NCI-H82 treated with DMSO at 0.1 percent for 48 hours (cell line): ENCODE data around the gene TCEANC2.
"Not testable (repeated sequence)": the region's sequence is repeated elsewhere in the genome, so short reads cannot be mapped to it uniquely, and the experiment has no call there.

Experiments
- DNase-seq: peaks from one replicate; lab custom pipeline; 2025; ENCODE audit not compliant: unreplicated experiment; lab: John Stamatoyannopoulos, UW

The TCEANC2 gene

DNA sequence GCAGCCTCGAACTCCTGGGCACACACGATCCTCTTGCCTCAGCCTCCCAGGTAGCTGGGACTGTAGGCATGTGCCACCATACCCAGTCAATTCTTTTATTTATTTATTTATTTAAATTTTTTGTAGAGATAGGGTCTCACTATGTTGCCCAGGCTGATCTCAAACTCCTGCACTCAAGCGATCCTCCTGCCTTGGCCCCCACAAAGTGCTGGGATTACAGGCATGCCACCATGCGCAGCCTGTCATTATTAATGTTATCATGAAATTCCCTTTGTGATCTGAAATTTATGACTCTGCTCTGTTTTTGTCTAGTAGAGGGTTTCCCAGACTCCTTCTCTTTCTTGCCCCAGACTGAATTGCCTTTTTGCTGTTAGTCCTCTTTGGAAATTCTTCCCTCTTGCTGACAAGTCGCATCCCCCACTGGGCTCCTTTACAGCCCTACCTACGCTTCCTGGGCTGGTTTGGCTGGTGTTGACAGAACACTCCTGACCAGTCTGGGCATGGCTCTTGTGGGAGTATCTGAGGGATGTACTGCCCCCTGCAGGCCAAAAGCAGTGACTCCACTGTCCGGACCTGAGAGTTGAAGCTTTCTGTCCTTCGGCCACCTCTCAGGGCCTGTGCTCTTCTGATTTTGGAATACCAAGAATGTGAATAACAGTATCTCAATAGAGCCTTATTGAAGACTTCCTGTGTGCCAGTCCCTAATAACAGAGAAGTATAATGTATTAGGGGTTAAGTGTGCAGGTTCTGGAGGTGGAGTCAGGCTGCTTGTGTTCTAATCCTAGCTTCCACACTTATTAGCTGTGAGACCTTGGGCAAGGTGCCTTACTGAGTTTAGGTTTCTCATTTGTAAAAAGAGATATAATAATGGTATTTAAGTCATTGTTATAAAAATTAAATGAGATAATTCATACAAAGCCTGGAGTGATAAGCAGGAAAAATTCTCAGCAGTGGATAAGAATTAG lies 28.2 kb downstream of the TCEANC2 start:
- peak; percentile 58 for DNase-seq

DNA sequence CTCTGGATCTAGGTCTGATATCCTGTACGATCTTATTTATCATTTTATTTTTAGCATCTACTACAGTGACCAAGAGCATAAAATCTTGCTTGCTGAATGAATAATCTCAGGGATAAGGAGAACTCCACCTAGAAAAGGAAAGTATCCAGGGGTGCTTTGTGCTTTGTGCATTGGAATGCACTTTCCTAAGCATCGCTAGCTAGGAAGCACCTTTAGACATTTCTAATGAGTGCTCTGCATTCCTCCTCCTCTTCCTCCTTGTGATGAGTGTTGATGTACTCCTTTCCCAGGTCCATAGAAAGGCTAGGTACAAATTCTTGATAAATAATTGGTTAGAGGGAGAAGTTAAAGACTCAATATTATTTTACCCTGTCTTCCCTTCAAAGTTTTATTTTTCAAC lies 31.4 kb downstream of the TCEANC2 start:
- DNase-seq, result no peak

DNA sequence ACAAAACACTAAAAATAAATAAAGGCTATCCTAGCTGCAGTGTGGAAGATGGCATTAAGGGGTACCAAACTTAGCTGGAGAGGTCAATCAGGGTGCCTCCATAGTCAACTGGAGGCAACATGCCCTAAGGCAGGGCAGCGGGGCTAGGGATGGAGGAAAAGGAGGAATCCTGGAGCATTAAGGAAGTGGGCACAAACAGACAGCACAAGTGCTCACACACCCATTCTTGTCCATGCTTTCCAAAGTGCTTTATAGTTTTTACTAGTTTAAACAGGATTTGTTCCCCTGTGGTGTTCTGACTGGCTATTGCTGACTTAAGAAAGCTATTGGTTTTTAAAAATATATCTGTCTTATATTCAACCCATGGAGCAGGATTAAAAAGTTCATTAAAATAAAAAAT lies 33.3 kb downstream of the TCEANC2 start:
- no peak for DNase-seq

DNA sequence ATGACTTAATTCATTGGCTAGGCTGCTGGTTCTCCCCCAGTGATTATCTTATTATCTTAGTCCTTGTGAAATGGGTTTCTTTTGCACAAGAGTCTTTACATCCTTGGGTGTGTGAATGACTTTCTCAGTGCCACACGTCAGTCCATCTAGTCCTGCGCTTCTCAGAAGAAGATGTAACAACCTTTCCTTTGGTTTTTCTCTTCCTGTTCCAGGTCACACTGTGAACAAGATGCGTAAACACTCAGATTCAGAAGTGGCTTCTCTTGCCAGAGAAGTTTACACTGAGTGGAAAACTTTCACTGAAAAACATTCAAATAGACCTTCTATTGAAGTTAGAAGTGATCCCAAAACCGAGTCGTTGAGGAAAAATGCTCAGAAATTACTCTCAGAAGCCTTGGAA lies 35.0 kb downstream of the TCEANC2 start:
- DNase-seq, result no peak

DNA sequence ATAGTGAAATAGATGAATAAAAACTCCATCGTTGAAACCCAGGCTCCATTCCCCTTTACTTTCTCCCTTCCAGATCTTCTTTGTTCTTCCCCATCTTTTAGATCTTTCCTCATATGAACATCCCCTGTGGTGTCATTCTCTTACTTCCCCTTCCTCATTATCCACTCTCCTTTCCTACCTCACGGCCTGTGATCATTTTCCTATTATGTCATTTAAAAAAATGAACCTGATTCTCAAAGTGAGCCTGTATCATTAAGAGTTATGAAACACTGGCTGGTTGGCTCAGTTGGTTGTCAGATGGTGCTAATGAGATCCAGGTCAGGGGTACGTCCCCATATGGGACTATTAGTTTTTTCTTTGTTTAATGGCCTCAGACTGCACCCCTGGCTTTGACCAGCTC lies 38.3 kb downstream of the TCEANC2 start:
- DNase-seq, result no peak

DNA sequence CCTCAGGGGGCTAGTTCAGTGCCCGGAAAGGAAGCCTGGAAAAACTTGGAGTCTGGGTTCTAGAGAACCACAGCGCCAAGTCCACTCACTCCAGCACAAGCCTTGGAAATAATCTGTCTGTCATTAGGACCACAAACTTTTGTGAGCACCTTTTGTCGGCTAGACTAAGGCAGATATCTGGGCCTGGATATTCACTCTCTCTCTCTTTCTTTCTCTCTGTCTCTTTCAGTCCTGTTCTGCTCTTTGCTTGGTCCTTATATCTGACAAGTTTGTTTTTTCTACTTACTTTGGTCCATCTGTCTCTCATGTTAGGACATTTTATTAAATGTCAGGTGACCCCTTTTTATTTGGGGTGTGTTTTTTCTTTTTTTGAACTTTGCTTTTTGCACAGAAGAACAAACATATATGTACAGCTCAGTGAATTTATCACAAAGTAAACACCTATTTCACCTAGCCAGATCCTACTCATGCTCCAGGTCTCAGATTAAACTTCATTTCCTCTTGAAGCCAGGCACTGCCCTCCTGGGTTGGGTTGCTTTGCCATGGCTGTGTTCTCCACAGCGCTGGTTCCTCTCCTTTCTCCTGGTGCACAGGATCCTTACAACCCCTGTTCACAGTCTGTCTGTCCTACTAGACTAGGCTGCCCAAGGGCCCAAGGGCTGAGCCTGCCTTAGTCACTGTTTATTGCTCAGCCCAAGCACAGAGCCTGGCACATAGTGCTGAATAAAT lies 40.8 kb downstream of the TCEANC2 start:
- no peak for DNase-seq

DNA sequence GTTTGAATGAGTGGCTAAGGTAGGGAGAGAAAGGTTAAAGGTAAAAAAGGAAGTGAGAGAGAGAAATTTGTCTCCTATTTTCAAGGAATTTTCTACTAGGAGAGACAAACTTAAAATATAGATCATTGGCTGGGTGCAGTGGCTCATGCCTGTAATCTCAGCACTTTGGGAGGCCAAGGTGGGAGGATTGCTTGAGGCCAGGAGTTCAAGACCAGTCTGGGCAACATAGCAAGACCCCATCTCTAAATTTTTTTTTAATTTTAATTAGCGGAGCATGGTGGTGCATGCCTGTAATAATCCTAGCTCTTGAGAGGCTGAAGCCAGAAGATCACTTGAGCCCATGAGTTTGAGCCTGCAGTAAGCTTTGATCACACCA lies 41.3 kb downstream of the TCEANC2 start:
- DNase-seq, result not testable (repeated sequence)

DNA sequence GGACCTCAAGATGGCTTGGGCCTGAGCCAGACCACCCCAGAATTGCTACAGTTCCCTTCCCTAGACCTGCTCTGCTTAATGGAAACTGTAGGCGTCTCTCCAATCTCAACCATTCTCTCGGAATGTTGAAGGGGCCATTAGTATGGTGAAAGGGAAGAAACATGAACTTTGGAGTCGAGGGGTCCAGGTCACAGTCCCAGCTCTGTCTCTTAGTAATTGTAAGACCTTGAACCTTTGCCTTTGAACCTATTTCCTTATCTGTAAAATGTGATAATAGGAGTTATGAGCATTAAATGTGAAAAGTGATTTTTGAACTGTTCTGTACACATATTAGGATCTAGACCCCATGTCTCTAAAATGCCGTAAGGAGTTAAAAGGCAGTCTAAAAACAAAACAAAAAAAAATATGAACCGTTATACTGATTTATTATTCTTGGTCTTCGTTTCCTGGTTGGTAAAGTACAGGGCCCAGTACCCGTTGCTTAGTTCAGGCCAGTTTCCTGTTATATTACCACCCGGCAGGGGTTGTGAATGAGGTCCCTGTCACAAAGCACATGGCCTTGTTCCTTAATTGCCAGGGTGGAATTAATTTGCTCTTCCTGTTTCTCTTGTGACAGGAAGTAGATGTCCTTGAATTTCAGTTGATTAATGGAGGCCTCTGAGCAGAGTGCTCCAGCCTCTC lies 42.3 kb downstream of the TCEANC2 start:
- DNase-seq, result no peak

DNA sequence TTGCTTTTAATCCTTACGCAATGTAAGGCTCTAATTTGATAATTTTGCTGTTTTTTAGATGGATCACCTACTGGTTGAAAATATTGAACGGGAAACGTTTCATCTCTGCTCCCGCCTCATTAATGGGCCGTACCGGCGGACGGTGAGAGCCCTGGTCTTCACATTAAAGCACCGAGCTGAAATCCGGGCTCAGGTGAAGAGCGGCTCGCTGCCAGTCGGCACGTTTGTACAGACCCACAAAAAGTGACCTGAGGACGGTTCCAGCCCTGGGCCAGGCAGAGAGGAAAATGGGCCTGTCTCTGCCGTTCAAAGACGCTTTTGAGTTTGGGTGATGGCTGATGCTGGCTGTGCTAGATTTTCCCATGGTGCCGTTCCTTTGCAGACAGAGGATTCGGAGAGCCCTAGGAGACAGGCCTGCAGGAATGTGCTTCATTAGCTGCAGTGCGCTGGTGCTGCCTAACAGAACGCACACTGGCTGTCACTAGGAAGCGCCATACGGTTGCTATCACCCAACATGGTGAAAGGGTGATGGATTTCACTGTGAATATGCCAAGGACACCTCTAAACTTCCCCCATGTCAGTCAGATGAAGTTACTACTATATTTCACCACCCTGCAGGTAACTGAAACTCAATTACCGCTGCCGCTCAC lies 42.9 kb downstream of the TCEANC2 start:
- DNase-seq, result no peak

DNA sequence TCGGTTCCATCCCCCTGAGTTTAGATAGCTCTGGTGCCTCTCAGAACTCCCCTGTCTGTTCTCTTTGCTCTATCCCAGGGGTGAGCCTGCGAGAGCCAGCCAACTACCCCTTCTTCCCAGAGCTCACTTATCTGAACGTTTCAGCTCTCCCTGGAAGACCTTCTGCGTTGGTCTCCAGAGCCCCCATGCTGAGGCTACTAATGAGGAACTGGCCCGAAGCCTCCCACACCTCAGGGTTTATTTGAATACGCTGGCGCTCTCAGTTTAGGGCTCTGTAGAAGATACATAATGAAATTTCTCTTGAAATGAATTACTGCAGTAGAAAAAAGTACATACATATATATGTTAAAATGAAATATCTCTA lies 43.5 kb downstream of the TCEANC2 start:
- no peak for DNase-seq

DNA sequence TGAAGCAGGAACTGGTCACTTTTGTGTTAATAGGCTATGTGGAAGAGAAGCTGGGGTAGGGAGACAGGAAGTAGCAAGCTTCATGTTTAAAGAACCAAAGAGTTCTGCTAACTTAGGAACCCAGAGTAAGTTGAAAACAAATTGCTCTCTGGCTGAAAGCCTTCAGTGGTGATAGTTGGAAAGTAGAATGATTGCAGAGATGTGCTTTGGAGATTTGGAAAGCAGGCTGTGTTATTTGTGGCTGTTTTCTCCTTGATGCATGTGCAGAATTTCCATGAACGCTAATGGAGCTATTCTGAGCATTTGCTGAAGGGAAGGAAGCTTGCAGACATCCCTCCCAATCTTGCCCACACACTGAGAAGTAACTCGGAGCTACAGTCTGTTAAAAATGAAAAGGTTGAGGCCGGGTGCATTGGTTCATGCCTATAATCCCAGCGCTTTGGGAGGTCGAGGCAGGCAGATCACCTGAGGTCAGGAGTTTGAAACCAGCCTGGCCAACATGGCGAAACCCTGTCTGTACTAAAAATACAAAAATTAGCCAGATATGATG lies 45.7 kb downstream of the TCEANC2 start:
- DNase-seq, result no peak

DNA sequence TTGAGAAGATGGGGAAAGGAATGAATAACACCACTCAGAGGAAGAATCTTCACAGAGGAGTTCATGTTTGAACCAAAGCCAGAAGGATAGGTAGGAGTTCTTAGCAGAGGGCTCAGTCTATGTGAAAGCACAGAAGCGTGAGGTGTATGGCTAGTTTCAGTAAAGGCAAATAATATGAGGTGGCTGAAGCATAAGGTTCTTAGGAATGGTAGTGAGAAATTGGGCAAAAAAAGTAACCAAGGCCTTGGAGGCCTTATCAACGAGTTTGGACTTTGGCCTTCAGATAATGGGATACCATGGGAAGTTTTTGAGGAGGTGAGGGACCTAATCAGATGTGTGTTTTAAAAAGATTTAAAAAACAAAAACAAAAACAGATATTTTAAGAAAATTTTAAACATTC lies 47.1 kb downstream of the TCEANC2 start:
- no peak for DNase-seq

DNA sequence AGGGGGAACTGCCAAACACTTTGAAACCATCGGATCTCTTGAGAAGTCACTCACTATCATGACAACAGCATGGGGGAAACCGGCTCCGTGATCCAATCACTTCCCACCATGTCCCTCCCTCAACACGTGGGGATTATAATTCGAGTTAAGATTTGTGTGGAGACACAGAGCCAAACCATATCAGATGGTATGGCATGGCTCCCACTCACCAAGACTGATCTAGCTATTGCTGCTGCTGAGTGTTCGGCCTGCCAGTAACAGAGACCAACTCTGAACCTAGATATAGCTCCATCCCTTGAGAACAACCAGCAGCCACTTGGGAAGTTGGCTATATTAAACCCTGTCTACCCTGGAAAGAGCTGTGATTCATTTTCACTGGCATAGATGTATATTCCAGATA lies 50.0 kb downstream of the TCEANC2 start:
- DNase-seq, result no peak

DNA sequence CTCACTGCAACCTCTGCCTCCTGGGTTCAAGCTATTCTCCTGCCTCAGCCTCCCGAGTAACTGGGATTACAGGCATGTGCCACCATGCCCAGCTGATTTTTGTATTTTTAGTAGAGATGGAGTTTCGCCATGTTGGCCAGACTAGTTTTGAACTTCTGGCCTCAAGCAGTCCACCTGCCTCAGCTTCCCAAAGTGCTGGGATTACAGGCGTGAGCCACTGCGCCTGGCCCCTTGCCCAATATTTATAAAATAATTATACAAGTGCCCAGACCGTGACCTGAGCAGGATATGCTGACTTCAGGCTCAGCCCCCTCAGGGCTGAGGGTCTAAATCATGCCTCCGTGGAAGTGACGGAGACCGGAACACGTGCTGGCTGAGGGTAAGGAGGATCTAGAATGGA lies 51.2 kb downstream of the TCEANC2 start:
- not testable (repeated sequence) for DNase-seq

DNA sequence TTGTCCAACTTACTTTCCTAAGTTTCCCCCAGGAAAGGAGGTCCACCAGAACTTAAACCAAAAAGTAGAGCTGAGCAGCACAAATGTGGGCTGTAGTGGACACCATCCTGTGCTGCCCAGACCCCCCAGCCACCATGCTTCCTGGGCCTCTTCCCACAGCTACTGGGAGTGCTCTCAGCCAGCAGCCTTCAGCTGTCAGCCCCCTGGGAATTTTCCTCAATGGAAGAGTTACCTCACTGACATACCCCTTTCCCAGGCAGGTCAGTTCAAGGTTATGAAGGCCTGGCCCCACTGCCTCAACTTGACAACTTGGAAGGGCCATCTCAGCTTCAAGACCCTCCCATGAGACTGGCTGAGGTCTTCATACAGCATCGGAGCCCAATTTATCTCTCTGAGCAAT lies 51.7 kb downstream of the TCEANC2 start:
- DNase-seq, result no peak

DNA sequence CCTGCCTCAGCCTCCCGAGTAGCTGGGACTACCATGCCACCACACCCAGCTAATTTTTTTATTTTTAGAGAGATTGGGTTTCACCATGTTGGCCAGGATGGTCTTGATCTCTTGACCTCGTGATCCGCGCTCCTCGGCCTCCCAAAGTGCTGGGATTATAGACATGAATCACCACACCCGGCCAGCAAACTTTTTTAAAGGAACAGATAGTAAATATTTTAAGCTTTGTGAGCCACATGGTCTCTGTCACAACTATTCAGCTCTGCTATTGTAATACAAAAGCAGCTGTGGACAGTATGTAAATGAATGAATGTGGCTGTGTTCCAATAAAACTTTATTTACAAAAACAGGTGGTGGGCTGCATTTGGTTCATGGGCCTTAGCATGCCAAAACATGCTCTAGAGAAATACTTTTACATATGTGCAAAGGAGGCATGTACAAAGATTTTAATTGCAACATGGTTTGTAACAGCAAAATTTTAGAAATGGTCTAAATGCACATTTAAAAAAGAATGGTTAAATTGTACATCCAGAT lies 52.4 kb downstream of the TCEANC2 start:
- no peak for DNase-seq

DNA sequence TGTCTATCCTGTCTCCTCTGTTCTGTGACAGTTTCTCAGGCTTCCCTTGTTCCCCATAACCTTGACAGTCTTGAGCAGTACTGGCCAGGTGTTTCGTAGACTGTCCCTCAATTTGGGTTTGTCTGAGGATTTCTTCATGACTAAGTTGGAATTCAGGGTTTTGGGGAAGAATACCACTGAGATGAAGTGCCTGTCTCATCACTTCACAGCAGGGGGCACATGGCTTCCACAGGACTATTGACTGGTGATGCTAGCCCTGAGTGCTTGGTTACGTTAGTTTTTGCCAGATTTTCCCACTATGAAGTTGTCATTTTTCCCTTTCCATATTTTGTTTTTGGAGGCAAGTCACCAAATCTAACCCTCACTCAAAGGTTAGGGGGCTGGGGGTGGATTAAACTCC lies 53.7 kb downstream of the TCEANC2 start:
- DNase-seq, result no peak

DNA sequence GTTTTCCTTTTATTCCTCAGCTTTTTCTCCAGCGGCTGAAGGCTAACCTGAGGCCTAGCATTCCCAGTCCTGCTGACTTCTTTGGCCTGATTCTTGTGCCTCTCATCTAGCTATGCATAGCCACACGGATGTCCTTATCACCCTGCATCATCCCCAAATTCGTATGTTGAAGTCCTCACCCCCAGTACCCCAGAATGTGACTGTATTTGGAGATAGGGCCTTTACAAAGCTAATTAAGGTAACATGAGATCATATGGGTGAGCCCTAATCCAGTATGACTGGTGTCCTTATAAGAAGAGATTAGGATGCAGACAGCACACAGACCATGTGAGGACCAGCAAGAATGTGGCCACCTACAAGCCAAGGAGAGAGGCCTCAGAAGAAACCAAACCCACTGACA lies 54.7 kb downstream of the TCEANC2 start:
- DNase-seq, result peak; percentile 80

DNA sequence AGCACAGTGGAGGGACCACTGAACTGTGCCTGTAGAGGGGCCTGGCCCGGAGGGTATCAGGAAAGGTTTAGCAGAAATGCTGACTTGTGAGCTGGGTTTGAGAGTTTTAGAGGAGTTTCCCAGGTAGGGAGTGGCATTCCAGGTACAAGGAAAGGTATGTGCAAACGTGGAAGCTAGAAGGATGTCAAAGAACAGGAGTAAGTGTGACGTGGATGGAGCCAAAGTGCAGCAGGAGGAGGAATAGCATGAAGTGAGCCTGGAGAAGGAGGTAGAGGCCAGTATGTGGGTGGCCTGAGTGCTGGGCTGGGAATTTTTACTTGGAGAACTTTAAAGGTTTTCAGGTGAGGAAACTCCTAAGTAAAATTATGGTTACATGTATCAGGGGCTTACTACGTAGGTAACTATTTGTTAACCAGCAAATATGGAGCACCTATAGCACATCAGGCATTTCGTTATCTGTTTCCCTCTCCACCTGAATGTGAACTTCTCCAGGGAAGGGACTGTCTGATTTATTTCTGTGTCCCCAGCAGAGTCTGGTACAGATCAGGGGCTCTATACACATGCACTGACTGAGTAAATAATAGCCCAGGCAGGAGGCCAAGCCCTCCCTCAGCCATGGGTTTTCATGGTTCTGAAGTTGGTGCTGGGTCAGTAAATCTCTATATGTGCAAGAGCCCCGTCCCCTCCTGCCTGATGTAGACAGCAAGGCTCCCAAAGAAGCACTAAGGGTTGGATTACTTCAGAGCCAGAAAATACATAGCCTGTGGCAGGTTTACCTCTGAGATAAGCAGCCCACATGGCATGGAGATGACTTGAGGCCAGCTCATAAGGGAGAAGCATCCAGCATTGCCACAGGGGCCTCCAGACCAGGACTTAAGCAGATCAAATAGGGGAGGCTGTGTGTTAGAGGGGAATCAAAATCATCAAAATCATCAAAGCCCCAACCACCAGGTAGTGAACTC lies 56.0 kb downstream of the TCEANC2 start:
- DNase-seq, result no peak

DNA sequence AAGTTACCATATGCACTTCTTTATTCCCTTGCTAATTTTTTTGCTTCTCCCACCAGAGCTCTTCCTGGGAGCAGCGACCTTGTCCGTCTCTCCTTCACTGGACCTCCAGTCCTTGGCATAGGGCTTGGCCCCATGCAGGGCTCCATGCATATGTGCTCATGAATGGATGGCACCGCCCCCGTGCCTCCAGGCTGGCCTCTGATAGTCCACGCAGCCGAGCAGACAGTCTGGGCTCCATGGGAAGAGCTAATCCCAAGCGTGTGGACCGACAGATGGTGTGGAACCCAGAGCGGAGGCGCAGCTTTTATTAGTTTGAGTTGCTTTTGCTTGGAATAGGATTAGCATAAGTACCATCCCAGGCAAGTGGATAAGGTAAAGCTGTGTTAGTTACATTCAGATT lies 57.6 kb downstream of the TCEANC2 start:
- peak; percentile 99 for DNase-seq
